Measurements from ENCODE around the gene HAUS3. TPM values are rescaled to one million over a fixed set of nuclear protein-coding genes. Genes with fewer than 3 reads are reported as not detected.

Gene HAUS3
- total and polyA plus RNA-seq, 10 of the 15 experiments (the other 5 are each of a cell fraction or from before 2014, with no cell fraction given): 4.2 to 23.9 (median 12.3) TPM

- H3K9ac ChIP-seq (ENCODE audit: control insufficient read depth, insufficient read depth, low read length): no peak overlapping the region
- ATAC-seq (no peak), FAIRE-seq (no peak), DNase-seq (ENCODE audit: low read depth, low spot score) (no peak)
- no peak overlapping the region for H3K27ac ChIP-seq (ENCODE audit: control insufficient read depth, insufficient read depth)
- H4K20me1 ChIP-seq (ENCODE audit: control insufficient read depth, insufficient read depth): no peaks in the 10 kb centered on the region
- in situ Hi-C loops (cut with MboI): no loop called here
- 38% methylated on average over 20 of the region's 24 CpGs for WGBS (ENCODE audit: insufficient coverage, insufficient replicate concordance, low lambda C conversion rate, missing lambda C conversion rate)
- no peaks in the 10 kb centered on the region for H3K27me3 ChIP-seq (replicated peaks in 1 of 2; ENCODE audit: control insufficient read depth in 2 of 2, insufficient read depth in 2 of 2, low read length in 1 of 2)
- RAD21 ChIA-PET (ENCODE audit: unreplicated experiment): no interaction called here
- no peaks in the 10 kb centered on the region for H3K79me2 ChIP-seq (ENCODE audit: control insufficient read depth, insufficient read depth, low read length)
- intact Hi-C loops (cut with micrococcal nuclease; ENCODE audit: unreplicated experiment): no loop called here
- H3K4me3 ChIP-seq: no peak overlapping the region
- no peak overlapping the region for H2AFZ ChIP-seq (ENCODE audit: control insufficient read depth, low read depth, low read length)
- H3K4me2 ChIP-seq (ENCODE audit: control insufficient read depth, insufficient read depth): no peak overlapping the region
- BruUV-seq (replicated peaks): no TSS peak
- POLR2A ChIA-PET: no interaction called here
- SMC1A ChIA-PET (ENCODE audit: uncharacterized antibody, unreplicated experiment): no interaction called here
- CTCF ChIA-PET: no interaction called here
- H3K36me3 ChIP-seq (ENCODE audit: control insufficient read depth in 2 of 2, insufficient read depth in 2 of 2, low read length in 1 of 2): no peaks in the 10 kb centered on the region
- no peaks in the 10 kb centered on the region for H3K9me3 ChIP-seq (replicated peaks; ENCODE audit: control insufficient read depth, insufficient read depth, low read length)
- H3K4me1 ChIP-seq (ENCODE audit: control insufficient read depth, insufficient read depth, low read length): no peaks in the 10 kb centered on the region
- no peak for TF ChIP-seq REST (IDR thresholded peaks at IDR 0.05; ENCODE audit: low read depth, low read length)
- no peak for TF ChIP-seq SMAD5 (IDR thresholded peaks at IDR 0.05; ENCODE audit: low read depth)
- no peak for TF ChIP-seq HCFC1 (IDR thresholded peaks at IDR 0.05; ENCODE audit: low read length)
- TF ChIP-seq ELK1 (IDR thresholded peaks at IDR 0.05; ENCODE audit: low read depth, low read length): no peak
- no peak for TF ChIP-seq MEF2A (IDR thresholded peaks at IDR 0.05; ENCODE audit: insufficient read depth, low read depth, low read length)
- TF ChIP-seq TARDBP (IDR thresholded peaks at IDR 0.05; ENCODE audit: borderline replicate concordance): no peak
- TF ChIP-seq ASH2L (IDR thresholded peaks at IDR 0.05; ENCODE audit: borderline replicate concordance, low read depth): no peak
- TF ChIP-seq TBL1XR1 (IDR thresholded peaks at IDR 0.05; ENCODE audit: low read depth, low read length): no peak
- TF ChIP-seq SUZ12 (IDR thresholded peaks at IDR 0.05; ENCODE audit: unreplicated experiment): no peak
- no peak for TF ChIP-seq STAT1 (conservative IDR thresholded peaks at IDR 0.05)
- TF ChIP-seq NKRF (conservative IDR thresholded peaks at IDR 0.05): no peak
- no peak for TF ChIP-seq ATF3 (IDR thresholded peaks at IDR 0.05; ENCODE audit: borderline replicate concordance, extremely low read depth, low read depth, low read length)
- TF ChIP-seq RAD21 (IDR thresholded peaks at IDR 0.05; ENCODE audit: insufficient read depth, low read depth, low read length): no peak
- no peak for TF ChIP-seq SP1 (IDR thresholded peaks at IDR 0.05; ENCODE audit: low read depth, low read length)
- TF ChIP-seq RELB (IDR thresholded peaks at IDR 0.05; ENCODE audit: low read depth): no peak
- no peak for TF ChIP-seq BMI1 (IDR thresholded peaks at IDR 0.05; ENCODE audit: borderline replicate concordance)
Observed at GRCh38 chr4:2273657-2274319, 31.9 kb upstream of the HAUS3 start.

Data from GM12878 (cell line).